HCT116 (cell line): Measurements from ENCODE around the gene TRABD. TPM values are rescaled to one million over a fixed set of nuclear protein-coding genes. Genes with fewer than 3 reads are reported as not detected.

Source experiments
- ATAC-seq: fragments of 200-7000 bp; cut with Tn5 transposase; 2 replicates; pipeline ENCODE4 v1.9.1; 2020; ENCODE audit warnings: mild to moderate bottlenecking, moderate library complexity
- BruUV-seq: library from RNA; stranded (reverse); fragments of 400-500 nt; replicated peaks from 2 replicates; lab custom pipeline; 2021; lab: Mats Ljungman, UMichigan
- CTCF ChIA-PET: fragments of 300-600 bp; sonication (Branson Sonifier 250); formaldehyde crosslinking; loops from one replicate; lab custom pipeline; 2021; ENCODE audit warnings: antibody characterized with exemption; lab: Charles Lee
- POLR2A ChIA-PET: fragments of 300-600, 350-600 bp; sonication (Branson Sonifier 250); formaldehyde crosslinking; loops from one replicate; lab custom pipeline; 2021; ENCODE audit warnings: antibody characterized with exemption; lab: Charles Lee
- RAD21 ChIA-PET, 2 experiments: fragments of 300-600 bp; sonication (Branson Sonifier 250); formaldehyde crosslinking; loops; one replicate each; lab custom pipeline; 2023; ENCODE audit warnings: low total read pairs in 2 of 2; ENCODE audit not compliant: uncharacterized antibody in 2 of 2, unreplicated experiment in 2 of 2, low non-redundant PET in 1 of 2; lab: Charles Lee
- DNase-seq: peaks from one replicate; pipeline ENCODE4 v3.0.0-alpha.2; 2010; ENCODE audit warnings: low read depth, low spot score
- H2AFZ ChIP-seq: fragments of 200-600 bp; shearing (Covaris generic), sonication (generic); 2 replicates; pipeline ENCODE4 v1.6.1; 2017; ENCODE audit warnings: low read depth, mixed run types, mixed read lengths, antibody characterized with exemption, low read length; ENCODE audit not compliant: poor library complexity, severe bottlenecking
- H3K27ac ChIP-seq: 2 replicates; pipeline ENCODE4 v1.5.1; 2012; ENCODE audit warnings: low read depth, low read length
- H3K27me3 ChIP-seq: fragments of 200-600 bp; sonication (generic); 2 replicates; pipeline ENCODE4 v1.6.1; 2016; ENCODE audit warnings: mixed run types, low read length, mixed read lengths; ENCODE audit not compliant: insufficient read depth
- H3K36me3 ChIP-seq, 2 experiments: fragments of 200-500 bp in 1 of 2; fragments of 200-600 bp in 1 of 2; sonication (Bioruptor generic) in 1 of 2; sonication (generic) in 1 of 2; 2 replicates each; pipeline versions ENCODE4 v1.5.1 to v1.6.1; 2014 to 2016; ENCODE audit warnings: low read length in 2 of 2, inconsistent platforms in 1 of 2, mixed read lengths in 1 of 2, mixed run types in 1 of 2; ENCODE audit not compliant: insufficient read depth in 2 of 2, control insufficient read depth in 1 of 2
- H3K4me1 ChIP-seq, 2 experiments: fragments of 200-600 bp in 1 of 2; sonication (generic) in 1 of 2; 2 replicates each; pipeline versions ENCODE4 v1.5.1 to v1.6.1; 2012 to 2017; ENCODE audit warnings: low read length in 2 of 2, inconsistent platforms in 1 of 2, mild to moderate bottlenecking in 1 of 2, mixed read lengths in 1 of 2, mixed run types in 1 of 2, moderate library complexity in 1 of 2; ENCODE audit not compliant: insufficient read depth in 2 of 2, control insufficient read depth in 1 of 2
- H3K4me2 ChIP-seq: fragments of 200-600 bp; sonication (generic); 2 replicates; pipeline ENCODE4 v1.6.1; 2017; ENCODE audit warnings: mixed run types, low read length, mixed read lengths
- H3K4me3 ChIP-seq, 2 experiments: fragments of 200-600 bp in 1 of 2; sonication (generic) in 1 of 2; replicated peaks in 1 of 2; 2 replicates each; pipeline ENCODE4 v1.5.1; 2011 to 2016; ENCODE audit warnings: low read length in 2 of 2, control low read depth in 1 of 2, low read depth in 1 of 2, mild to moderate bottlenecking in 1 of 2, mixed read lengths in 1 of 2, mixed run types in 1 of 2
- H3K79me2 ChIP-seq: fragments of 200-600 bp; sonication (generic); 2 replicates; pipeline ENCODE4 v1.6.1; 2017; ENCODE audit warnings: mild to moderate bottlenecking, mixed run types, low read length, moderate library complexity, mixed read lengths; ENCODE audit not compliant: insufficient read depth
- H3K9ac ChIP-seq: fragments of 200-600 bp; sonication (generic); 2 replicates; pipeline ENCODE4 v1.6.1; 2016; ENCODE audit warnings: low read length, mixed read lengths
- H3K9me2 ChIP-seq: fragments of 200-600 bp; sonication (generic), shearing (Covaris generic); 2 replicates; pipeline ENCODE4 v1.6.1; 2017; ENCODE audit warnings: mixed run types, mild to moderate bottlenecking, moderate library complexity; ENCODE audit not compliant: insufficient read depth
- H3K9me3 ChIP-seq, 2 experiments: fragments of 200-500 bp in 1 of 2; fragments of 200-600 bp in 1 of 2; sonication (Bioruptor generic) in 1 of 2; sonication (generic) in 1 of 2; 2 replicates each; pipeline ENCODE4 v1.6.1; 2014 to 2017; ENCODE audit warnings: low read length in 2 of 2, mixed read lengths in 2 of 2, inconsistent platforms in 1 of 2, low read depth in 1 of 2, mild to moderate bottlenecking in 1 of 2, mixed run types in 1 of 2, moderate library complexity in 1 of 2; ENCODE audit not compliant: control insufficient read depth in 1 of 2, insufficient read depth in 1 of 2
- H4K20me1 ChIP-seq: fragments of 200-600 bp; sonication (generic), shearing (Covaris generic); 2 replicates; pipeline ENCODE4 v1.6.1; 2017; ENCODE audit warnings: mixed run types, mild to moderate bottlenecking, moderate library complexity; ENCODE audit not compliant: insufficient read depth
- ATF3 ChIP-seq: IDR thresholded peaks from 2 replicates; pipeline ENCODE4 v1.6.1; 2012
- CBX3 ChIP-seq: IDR thresholded peaks from 2 replicates; pipeline ENCODE4 v1.6.1; 2012; ENCODE audit warnings: low read depth
- CEBPB ChIP-seq: IDR thresholded peaks from 2 replicates; pipeline ENCODE4 v1.6.1; 2012; ENCODE audit warnings: low read depth
- CTCF ChIP-seq, 3 experiments: fragments of 200-600 bp in 1 of 3; sonication (generic) in 1 of 3; IDR thresholded peaks in 2 of 3; conservative IDR thresholded peaks in 1 of 3; 2 replicates each; pipeline ENCODE4 v1.5.1; 2012 to 2017; ENCODE audit warnings: low read depth in 2 of 3, low read length in 2 of 3, antibody characterized with exemption in 1 of 3, borderline replicate concordance in 1 of 3, control low read depth in 1 of 3, mild to moderate bottlenecking in 1 of 3, mixed read lengths in 1 of 3, mixed run types in 1 of 3, moderate library complexity in 1 of 3; ENCODE audit not compliant: insufficient read depth in 1 of 3
- EGR1 ChIP-seq: IDR thresholded peaks from 2 replicates; pipeline ENCODE4 v1.6.1; 2012; ENCODE audit warnings: low read depth
- ELF1 ChIP-seq: IDR thresholded peaks from 2 replicates; pipeline ENCODE4 v1.6.1; 2012; ENCODE audit warnings: low read depth, borderline replicate concordance
- EZH2phosphoT487 ChIP-seq: fragments of 200-600 bp; IDR thresholded peaks from 2 replicates; pipeline ENCODE4 v1.6.1; 2018; ENCODE audit warnings: antibody characterized with exemption, borderline replicate concordance
- JUND ChIP-seq: IDR thresholded peaks from 2 replicates; pipeline ENCODE4 v1.6.1; 2012
- MAX ChIP-seq: IDR thresholded peaks from 2 replicates; pipeline ENCODE4 v1.6.1; 2012
- POLR2A ChIP-seq: IDR thresholded peaks from 2 replicates; pipeline ENCODE4 v1.7.0; 2011; ENCODE audit warnings: borderline replicate concordance; ENCODE audit not compliant: insufficient read depth, insufficient read length; ENCODE audit errors: extremely low read depth
- POLR2AphosphoS5 ChIP-seq: IDR thresholded peaks from 2 replicates; pipeline ENCODE4 v1.6.1; 2011; ENCODE audit warnings: mild to moderate bottlenecking, low read depth, low read length, moderate library complexity
- RAD21 ChIP-seq: IDR thresholded peaks from 2 replicates; pipeline ENCODE4 v1.6.1; 2012; ENCODE audit warnings: low read depth, mild to moderate bottlenecking
- REST ChIP-seq: IDR thresholded peaks from 2 replicates; pipeline ENCODE4 v1.6.1; 2012; ENCODE audit warnings: low read depth
- SIN3A ChIP-seq: IDR thresholded peaks from 2 replicates; pipeline ENCODE4 v1.6.1; 2012; ENCODE audit warnings: low read depth
- SP1 ChIP-seq: IDR thresholded peaks from 2 replicates; pipeline ENCODE4 v1.6.1; 2012; ENCODE audit warnings: low read depth
- TCF7L2 ChIP-seq: IDR thresholded peaks from 2 replicates; pipeline ENCODE4 v1.7.0; 2011; ENCODE audit warnings: borderline replicate concordance, inconsistent platforms; ENCODE audit not compliant: insufficient read depth, insufficient read length; ENCODE audit errors: extremely low read depth
- YY1 ChIP-seq: IDR thresholded peaks from 2 replicates; pipeline ENCODE4 v1.6.1; 2011; ENCODE audit warnings: low read length, low read depth, moderate library complexity, mild to moderate bottlenecking; ENCODE audit not compliant: insufficient replicate concordance; ENCODE audit errors: extremely low read depth
- ZBTB33 ChIP-seq: IDR thresholded peaks from 2 replicates; pipeline ENCODE4 v1.6.1; 2011; ENCODE audit warnings: mild to moderate bottlenecking, low read length, moderate library complexity; ENCODE audit not compliant: insufficient replicate concordance; ENCODE audit errors: extremely low read depth
- ZNF274 ChIP-seq: fragments of 200-500 bp; sonication (Bioruptor generic); IDR thresholded peaks from 2 replicates; pipeline ENCODE4 v1.6.1; 2014; ENCODE audit warnings: mild to moderate bottlenecking, low read depth, low read length, inconsistent platforms
- intact Hi-C: fragments of 100-400 bp; cut with micrococcal nuclease; formaldehyde crosslinking; loops from 2 replicates; pipeline ENCODE4 v1.10.0; 2022
- total RNA-seq: library from RNA; stranded (reverse); gene quantifications from one replicate; pipeline ENCODE4 v1.2.1, GENCODE V29; 2021; ENCODE audit not compliant: unreplicated experiment

The TRABD gene
- total RNA-seq, 1 experiment from 2014 or later = 90.3 TPM

GRCh38 chr22:50143096-50143495, 42.6 kb upstream of the TRABD start:
- BruUV-seq = no TSS peak
- ChIA-PET CTCF (interaction anchor here (0.6 kb wide), 1 partner anchor 1371 kb away, joined by 3 read pairs; no protein-coding TSS in a partner anchor), POLR2A (no interaction called here), RAD21 (no interaction called here)
- Histone ChIP-seq H3K27me3 (no peaks in the 10 kb centered on the region), H4K20me1 (no peaks in the 10 kb centered on the region), H3K36me3 (no peaks in the 10 kb centered on the region), H3K4me1 (no peaks in the 10 kb centered on the region; a peak in 1 of 4 replicates), H3K9me2 (no peaks in the 10 kb centered on the region), H2AFZ (no peak overlapping the region), H3K4me2 (no peak overlapping the region), H3K79me2 (no peaks in the 10 kb centered on the region), H3K27ac (no peak overlapping the region), H3K4me3 (no peak overlapping the region), H3K9ac (no peak overlapping the region), H3K9me3 (no peaks in the 10 kb centered on the region)
- no peak for TF ChIP-seq ZBTB33
- no peak for TF ChIP-seq JUND
- no peak for TF ChIP-seq YY1
- TF ChIP-seq SP1 = no peak
- TF ChIP-seq ELF1 = no peak
- TF ChIP-seq RAD21 = no peak
- no peak for TF ChIP-seq ATF3
- TF ChIP-seq CEBPB = no peak
- TF ChIP-seq MAX = no peak
- no peak for TF ChIP-seq POLR2A
- no peak for TF ChIP-seq REST
- no peak for TF ChIP-seq EGR1
- no peak for TF ChIP-seq POLR2AphosphoS5
- TF ChIP-seq ZNF274 = no peak
- TF ChIP-seq TCF7L2 = no peak
- TF ChIP-seq EZH2phosphoT487 = no peak
- no peak for TF ChIP-seq SIN3A
- no peak for TF ChIP-seq CBX3
- TF ChIP-seq CTCF (IDR thresholded peaks at IDR 0.05 in 2 of 3, conservative IDR thresholded peaks at IDR 0.05 in 1 of 3; ENCODE audit: borderline replicate concordance in 1 of 3, insufficient read depth in 1 of 3, low read depth in 2 of 3, low read length in 2 of 3) = no peak
- ATAC-seq (no peak), DNase-seq (no peak)
- intact Hi-C loops = no loop called here
